ENCODE results near the gene FFAR3.

DNA sequence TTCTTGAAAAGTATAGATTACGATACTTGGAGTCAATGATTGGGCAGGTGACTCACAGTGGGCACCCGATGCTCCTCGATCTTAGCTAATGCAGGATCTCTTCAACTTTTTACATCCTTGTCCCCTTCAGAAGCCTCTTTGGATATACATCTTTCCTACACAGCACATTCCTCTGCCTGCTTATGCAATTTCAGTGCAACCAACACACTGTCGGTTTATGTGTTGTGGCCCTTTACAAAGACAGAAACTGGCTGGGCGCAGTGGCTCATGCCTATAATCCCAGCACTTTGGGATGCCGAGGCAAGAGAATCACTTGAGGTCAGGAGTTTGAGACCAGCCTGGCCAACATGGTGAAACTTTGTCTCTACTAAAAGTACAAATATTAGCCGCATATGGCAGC is 15.2 kb downstream of the FFAR3 start:
- TF ChIP-seq CTCF (IDR thresholded peaks at IDR 0.05) (no peak), POLR2AphosphoS5 (IDR thresholded peaks at IDR 0.05) (no peak), POLR2A (IDR thresholded peaks at IDR 0.05) (no peak)
